LNCaP clone FGC (cell line): ENCODE data around the gene KCNIP1.

ENCODE experiments used
- DNase-seq: peaks from one replicate; pipeline ENCODE4 v3.0.0-alpha.2; 2011; ENCODE audit warnings: low read depth
- H3K4me3 ChIP-seq: 2 replicates; pipeline ENCODE4 v1.5.1; 2011; ENCODE audit warnings: mild to moderate bottlenecking, low read depth, low read length, control low read depth
- TF ChIP-seq, protein P1 (sequence below): IDR thresholded peaks from 2 replicates; pipeline ENCODE4 v1.5.1; 2012; ENCODE audit warnings: mild to moderate bottlenecking; ENCODE audit not compliant: control insufficient read depth, insufficient read depth; ENCODE audit errors: extremely low read depth

KCNIP1 gene

DNA sequence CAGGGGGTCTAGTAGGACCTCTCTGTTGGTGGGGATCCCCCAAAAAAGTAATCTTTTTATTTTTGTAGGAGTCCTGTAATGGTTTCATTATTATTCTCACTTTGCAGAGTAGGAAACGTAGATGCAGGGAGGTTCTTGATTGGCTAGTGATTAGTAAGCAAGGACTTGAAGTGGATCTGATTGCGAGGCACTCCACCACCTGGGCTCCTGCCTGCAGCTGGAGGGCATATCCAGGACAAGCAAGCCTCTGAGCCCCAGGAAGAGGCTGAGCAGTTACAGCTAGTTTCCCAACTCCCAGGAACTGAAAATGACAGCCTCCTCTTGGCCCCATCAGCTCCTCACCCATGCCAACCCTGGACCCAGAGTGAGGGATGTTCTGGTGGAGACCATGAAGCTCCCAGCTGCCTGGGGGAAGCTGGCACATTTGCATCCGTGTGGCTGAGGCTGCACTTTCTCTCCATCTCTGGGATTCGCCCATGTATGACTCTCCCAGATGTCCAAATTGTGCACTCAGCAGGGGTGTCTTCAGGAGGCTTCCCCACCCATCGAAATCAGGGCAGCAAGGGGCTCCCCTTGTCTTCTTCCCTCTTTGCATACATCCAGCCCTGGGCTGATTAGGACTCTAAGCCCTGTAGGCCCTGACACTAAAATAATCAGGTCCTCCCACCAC lies 10.2 kb downstream of the KCNIP1 start:
- TF ChIP-seq, protein P1, sequence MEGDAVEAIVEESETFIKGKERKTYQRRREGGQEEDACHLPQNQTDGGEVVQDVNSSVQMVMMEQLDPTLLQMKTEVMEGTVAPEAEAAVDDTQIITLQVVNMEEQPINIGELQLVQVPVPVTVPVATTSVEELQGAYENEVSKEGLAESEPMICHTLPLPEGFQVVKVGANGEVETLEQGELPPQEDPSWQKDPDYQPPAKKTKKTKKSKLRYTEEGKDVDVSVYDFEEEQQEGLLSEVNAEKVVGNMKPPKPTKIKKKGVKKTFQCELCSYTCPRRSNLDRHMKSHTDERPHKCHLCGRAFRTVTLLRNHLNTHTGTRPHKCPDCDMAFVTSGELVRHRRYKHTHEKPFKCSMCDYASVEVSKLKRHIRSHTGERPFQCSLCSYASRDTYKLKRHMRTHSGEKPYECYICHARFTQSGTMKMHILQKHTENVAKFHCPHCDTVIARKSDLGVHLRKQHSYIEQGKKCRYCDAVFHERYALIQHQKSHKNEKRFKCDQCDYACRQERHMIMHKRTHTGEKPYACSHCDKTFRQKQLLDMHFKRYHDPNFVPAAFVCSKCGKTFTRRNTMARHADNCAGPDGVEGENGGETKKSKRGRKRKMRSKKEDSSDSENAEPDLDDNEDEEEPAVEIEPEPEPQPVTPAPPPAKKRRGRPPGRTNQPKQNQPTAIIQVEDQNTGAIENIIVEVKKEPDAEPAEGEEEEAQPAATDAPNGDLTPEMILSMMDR: no peak
- DNase-seq: no peak
- H3K4me3 ChIP-seq: no peak overlapping the region

DNA sequence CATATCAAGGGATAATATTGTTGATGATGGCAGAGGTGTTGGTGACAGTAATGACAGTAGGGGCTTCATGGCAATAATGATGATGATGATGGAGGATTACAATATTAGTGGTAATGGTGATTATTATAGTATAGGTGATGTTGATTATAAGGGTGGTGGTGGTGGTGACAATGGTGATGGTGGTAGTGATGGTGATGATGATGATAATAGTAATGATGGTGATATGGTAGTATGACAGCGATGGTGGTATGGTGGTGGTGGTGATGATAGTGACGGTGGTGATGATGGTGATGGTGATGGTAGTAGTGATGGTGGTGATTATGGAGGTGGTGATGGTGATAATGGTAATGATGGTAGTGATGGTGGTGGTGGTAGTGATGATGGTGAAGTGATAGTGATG lies 13.6 kb downstream of the KCNIP1 start:
- TF ChIP-seq, protein P1: no peak
- no peak for DNase-seq
- no peak overlapping the region for H3K4me3 ChIP-seq

DNA sequence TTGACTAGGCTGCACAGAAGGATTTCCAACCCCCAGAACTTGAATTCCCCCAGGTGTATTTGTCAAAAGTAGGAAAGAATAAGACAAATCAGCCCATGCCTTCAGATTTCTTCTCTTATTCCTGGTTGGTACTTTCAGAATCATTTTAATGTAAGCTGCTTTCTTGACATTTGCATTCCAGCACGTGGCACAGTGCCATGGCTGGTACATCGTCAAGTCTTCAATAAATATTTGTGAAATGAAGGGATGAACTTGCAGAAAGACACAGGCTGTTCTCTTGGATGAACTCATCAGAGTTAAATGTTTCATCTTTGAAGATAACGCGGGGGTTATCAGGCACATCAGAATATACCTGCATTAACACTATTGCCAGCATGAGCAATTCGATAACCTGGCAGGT lies 14.5 kb downstream of the KCNIP1 start:
- TF ChIP-seq, protein P1: no peak
- peak; percentile 39 for DNase-seq
- H3K4me3 ChIP-seq: no peak overlapping the region

DNA sequence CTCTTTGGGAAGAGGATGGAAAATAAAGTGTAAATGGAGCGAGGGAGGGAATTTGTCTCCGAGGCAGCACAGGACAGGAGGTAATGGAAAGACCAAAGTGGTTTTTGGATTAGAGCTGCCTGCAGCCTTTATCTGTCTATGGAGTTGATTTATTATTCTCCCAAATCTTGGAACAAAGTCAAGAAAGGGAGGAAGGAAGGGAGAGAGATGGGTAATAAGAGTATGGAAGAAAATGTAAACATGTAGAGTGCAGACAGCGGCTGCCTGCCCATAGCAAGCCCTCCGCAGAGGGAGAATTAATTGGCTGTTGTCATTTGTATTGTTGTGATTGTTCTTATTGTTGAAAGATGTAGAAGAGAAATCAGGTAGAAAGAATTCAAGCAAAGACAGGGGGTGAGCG lies 15.7 kb downstream of the KCNIP1 start:
- no peak overlapping the region for H3K4me3 ChIP-seq
- TF ChIP-seq, protein P1: no peak
- DNase-seq: no peak

DNA sequence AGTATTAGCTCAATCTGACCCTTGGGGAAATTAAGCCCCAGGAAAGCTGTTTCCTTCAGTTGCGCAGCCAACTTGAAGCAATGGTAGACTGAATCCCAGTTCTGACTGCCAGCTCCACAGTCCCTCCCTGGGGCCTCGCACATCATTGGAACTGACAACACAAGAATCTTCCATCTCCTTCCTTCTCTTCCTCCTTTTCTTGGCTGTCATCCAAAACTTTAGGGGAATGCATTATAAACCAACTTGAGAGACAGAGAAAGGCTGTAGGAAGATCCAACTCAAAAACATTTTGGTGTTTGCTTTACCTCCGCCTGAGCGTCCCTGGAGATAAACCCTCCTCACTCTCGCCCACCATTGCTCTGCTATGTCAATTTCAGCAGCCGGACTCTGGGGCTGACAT lies 16.6 kb downstream of the KCNIP1 start:
- no peak for DNase-seq
- TF ChIP-seq, protein P1: no peak

DNA sequence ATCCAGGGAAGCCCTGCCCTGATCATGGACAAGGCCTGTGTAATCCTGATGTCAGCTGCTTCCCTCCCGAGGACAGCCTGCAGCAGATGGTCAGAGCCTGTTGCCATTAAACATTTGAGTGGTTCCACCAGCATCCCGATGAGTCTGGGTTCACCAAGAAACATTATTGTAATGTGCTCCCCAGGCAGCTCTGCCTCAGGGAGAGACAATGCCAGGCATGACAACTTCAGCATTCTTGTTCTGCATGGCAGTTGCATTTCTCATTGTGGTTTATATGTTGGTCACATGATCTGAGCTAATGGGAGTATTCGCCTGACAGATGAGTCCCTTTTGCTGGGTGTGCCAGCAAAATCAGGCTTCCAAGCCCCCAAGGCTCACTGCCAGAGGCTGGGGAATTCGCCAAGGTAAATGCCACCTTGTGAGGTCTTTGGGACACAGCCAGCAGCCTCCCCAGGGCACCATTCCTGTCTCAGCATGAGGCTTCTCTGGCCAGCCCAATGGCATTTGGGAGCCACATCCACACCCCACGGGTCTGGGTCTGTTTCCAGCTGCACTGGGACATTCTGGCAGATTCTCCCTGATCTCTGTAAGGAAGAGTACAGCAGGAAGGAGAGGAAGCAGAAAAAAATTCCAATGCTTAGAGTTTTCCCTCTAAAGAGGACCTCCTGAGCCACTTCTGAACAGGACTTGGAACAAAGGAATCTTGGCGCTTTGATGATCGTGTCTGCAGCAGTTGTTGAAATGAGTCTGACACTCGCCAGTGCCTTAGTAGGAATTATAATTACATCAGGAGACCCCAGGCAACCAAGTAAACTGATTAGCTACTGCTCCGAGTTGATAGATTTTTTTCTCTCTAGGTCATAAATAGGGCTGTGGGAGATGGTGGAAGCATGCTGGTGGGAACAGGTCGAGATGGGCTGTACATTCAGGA lies 18.7 kb downstream of the KCNIP1 start:
- TF ChIP-seq, protein P1: no peak
- DNase-seq: peak; percentile 10
- H3K4me3 ChIP-seq: no peak overlapping the region

More for the DNA sequence above, 16.6 kb downstream of the KCNIP1 start:
- no peak overlapping the region for H3K4me3 ChIP-seq
